Measurements from ENCODE around the gene P2RX4.
"Not testable (repeated sequence)": the region's sequence is repeated elsewhere in the genome, so short reads cannot be mapped to it uniquely, and the experiment has no call there.

P2RX4 gene

DNA sequence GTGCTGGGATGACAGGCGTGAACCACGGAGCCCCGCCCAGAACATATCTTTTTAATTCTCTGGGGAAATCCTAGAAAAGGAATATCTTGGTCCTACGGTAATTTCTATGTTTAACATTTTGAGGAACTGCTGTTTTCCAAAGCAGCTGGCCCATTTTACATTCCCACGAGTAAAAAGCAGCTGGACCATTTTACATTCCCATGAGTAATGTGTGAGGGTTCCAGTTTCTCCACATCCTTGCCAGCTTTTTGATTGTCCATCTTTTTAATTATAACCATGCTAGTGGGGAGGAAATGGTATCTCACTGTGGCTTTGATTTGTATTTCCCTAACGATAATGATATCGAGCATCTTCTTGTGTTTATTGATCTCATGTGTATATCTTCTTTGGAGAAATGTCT is 4.4 kb upstream of the P2RX4 start:
- Mint-ChIP-seq H3K4me1 (peaks cover 21% of the 10 kb centered on the region), H3K9me3 (peaks cover 0 to 4% of the 10 kb centered on the region in 2 donors), H3K4me3 (no peak overlapping the region), H3K27me3 (no peaks in the 10 kb centered on the region), H3K27ac (no peak overlapping the region)
- no peak for DNase-seq
- no peak for ATAC-seq

GRCh38 chr12:121208571-121208970 is 1.4 kb upstream of the P2RX4 start:
- not testable (repeated sequence) for DNase-seq, ATAC-seq, H3K9me3 Mint-ChIP-seq, H3K27me3 Mint-ChIP-seq, H3K27ac Mint-ChIP-seq
- Mint-ChIP-seq H3K4me1 (peaks cover 39% of the 10 kb centered on the region), H3K4me3 (peak overlapping the region in 1 of 2 donors; percentile 44)

GRCh38 chr12:121209221-121209620 is 708 bp upstream of the P2RX4 start:
- DNase-seq (no peak), ATAC-seq (no peak)
- H3K4me3 Mint-ChIP-seq, result peak overlapping the region; percentile 95
- H3K27me3 Mint-ChIP-seq, result no peaks in the 10 kb centered on the region
- H3K27ac Mint-ChIP-seq, result peak overlapping the region; percentile 81 to 93
- H3K9me3 Mint-ChIP-seq, result peaks cover 0 to 4% of the 10 kb centered on the region in 2 donors
- peaks cover 38% of the 10 kb centered on the region for H3K4me1 Mint-ChIP-seq

DNA sequence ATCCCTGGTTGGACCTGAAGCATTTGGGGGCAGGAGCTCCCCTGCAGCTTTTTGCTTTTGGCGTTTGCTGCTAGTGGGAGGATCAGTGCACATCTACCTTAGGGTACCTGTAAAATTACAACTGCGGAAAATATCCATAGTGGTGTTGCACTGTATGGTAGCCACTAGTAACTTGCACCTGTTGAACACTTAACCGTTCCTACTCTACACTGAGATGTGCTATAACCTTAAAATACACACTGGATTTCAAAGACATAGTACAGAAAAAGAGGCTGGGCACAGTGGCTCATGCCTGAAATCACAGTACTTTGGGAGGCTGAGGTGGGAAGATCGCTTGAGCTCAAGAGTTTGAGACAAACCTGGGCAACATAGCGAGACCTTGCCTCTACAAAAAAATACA is 2.9 kb downstream of the P2RX4 start:
- peaks cover 54% of the 10 kb centered on the region for H3K4me1 Mint-ChIP-seq
- H3K9me3 Mint-ChIP-seq, result no peaks in the 10 kb centered on the region
- ATAC-seq, result no peak
- H3K27ac Mint-ChIP-seq, result no peak overlapping the region
- no peaks in the 10 kb centered on the region for H3K27me3 Mint-ChIP-seq
- DNase-seq, result no peak
- H3K4me3 Mint-ChIP-seq, result no peak overlapping the region

DNA sequence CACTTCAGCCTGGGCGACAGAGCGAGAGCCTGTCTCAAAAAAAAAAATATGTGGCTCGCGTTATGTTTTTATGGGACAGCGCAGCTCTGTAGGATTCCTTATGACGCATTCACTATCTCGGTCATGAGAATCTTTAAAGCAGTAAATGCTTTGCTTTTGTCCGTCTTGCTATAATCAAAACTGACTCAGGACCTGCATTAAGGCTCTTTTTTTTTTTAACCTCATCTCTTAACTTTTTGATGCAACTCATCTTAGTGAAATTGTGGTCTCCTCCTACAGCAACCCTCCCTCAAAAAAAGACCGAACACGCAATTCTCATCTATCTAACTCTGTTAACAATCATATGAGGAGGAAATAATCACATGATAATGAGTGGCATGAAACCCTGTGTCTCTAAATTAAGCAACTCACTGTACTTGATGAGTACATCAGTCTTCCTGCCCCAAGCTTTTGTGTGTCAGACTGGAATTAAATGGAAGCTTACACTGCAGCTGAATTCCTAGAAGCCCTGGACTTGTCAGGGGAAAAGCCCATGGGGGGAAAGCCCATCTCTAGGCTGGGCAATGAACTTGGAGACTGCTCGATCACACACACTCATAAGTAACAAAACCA is 4.3 kb downstream of the P2RX4 start:
- ATAC-seq (peak; percentile 18), DNase-seq (peak in 1 of 2 donors; percentile 42)
- H3K4me3 Mint-ChIP-seq, result peak overlapping the region; percentile 3 to 39
- H3K27me3 Mint-ChIP-seq, result no peaks in the 10 kb centered on the region
- H3K27ac Mint-ChIP-seq, result peak overlapping the region; percentile 34 to 63
- peaks cover 51% of the 10 kb centered on the region for H3K4me1 Mint-ChIP-seq
- no peaks in the 10 kb centered on the region for H3K9me3 Mint-ChIP-seq

DNA sequence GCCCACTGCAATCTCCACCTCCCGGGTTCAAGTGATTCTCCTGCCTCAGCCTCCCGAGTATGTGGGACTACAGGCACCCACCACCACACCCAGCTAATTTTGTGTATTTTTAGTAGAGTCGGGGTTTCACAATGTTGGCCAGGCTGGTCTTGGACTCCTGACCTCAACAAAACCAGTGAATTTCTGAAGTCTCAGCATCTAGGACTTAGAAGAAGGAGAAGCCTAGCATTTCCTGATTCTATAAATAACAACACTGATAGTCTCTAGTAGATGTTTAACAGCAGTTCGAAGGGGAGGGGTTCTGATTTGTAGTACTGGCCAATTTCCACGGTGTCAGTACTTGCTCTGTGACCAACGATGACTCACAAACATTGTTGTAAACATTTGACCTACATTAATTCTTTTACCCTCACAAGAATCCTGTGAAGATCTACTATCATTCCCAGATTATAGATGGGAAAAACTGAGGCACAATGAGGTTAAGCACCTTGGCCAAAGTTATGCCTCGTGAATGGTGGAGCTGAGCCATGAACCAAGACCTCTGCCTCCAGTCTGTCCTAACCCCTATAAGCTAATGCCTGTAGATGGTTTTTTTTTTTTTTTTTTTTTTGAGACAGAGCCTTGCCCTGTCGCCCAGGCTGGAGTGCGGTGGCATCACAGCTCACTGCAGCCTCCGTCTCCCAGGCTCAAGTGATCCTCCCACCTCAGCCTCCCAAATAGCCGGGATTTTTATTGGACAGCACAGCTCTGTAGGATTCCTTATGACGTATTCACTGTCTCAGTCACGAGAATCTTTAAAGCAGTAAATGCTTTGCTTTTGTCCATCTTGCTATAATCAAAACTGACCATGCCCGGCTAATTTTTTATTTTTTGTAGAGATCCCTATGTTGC is 5.2 kb downstream of the P2RX4 start:
- Mint-ChIP-seq H3K27me3 (no peaks in the 10 kb centered on the region), H3K4me1 (peaks cover 46% of the 10 kb centered on the region), H3K4me3 (peak overlapping the region in 1 of 2 donors; percentile 39), H3K27ac (peak overlapping the region in 1 of 2 donors; percentile 79), H3K9me3 (no peaks in the 10 kb centered on the region)
- ATAC-seq (no peak), DNase-seq (no peak)

GRCh38 chr12:121216102-121216501 is 6.2 kb downstream of the P2RX4 start:
- ATAC-seq, result no peak
- peak overlapping the region in 1 of 2 donors; percentile 37 for H3K27ac Mint-ChIP-seq
- no peak overlapping the region for H3K4me3 Mint-ChIP-seq
- no peaks in the 10 kb centered on the region for H3K27me3 Mint-ChIP-seq
- H3K9me3 Mint-ChIP-seq, result no peaks in the 10 kb centered on the region
- H3K4me1 Mint-ChIP-seq, result peaks cover 39% of the 10 kb centered on the region
- DNase-seq, result no peak

- H3K4me3 Mint-ChIP-seq, result no peak overlapping the region
- H3K4me1 Mint-ChIP-seq, result peaks cover 40% of the 10 kb centered on the region
- DNase-seq (no peak), ATAC-seq (no peak)
- no peaks in the 10 kb centered on the region for H3K27me3 Mint-ChIP-seq
- no peaks in the 10 kb centered on the region for H3K9me3 Mint-ChIP-seq
- no peak overlapping the region for H3K27ac Mint-ChIP-seq
Measured at GRCh38 chr12:121217063-121217462, 7.1 kb downstream of the P2RX4 start.

DNA sequence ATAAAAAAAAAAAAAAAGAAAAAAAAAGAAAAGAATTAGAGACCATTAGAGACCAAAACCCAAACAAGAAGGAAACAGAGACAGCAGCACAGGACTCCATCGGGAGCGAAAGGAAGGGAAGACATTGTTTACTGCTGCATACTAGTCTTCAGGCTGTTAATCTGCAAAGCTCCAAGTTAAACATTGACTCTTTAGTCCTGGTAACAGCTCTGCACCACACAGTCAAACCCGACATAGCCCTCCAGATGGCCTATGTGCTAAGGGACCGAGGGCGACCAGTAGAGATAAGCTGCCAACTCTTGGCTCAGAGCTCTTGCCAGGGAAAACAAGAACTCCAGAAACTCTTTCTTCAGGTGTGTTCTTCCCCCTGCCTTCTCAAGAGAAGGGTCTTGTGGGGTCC is 7.8 kb downstream of the P2RX4 start:
- no peak overlapping the region for H3K4me3 Mint-ChIP-seq
- no peak for ATAC-seq
- no peak overlapping the region for H3K27ac Mint-ChIP-seq
- no peaks in the 10 kb centered on the region for H3K27me3 Mint-ChIP-seq
- no peak for DNase-seq
- H3K4me1 Mint-ChIP-seq, result peaks cover 45% of the 10 kb centered on the region
- H3K9me3 Mint-ChIP-seq, result no peaks in the 10 kb centered on the region

DNA sequence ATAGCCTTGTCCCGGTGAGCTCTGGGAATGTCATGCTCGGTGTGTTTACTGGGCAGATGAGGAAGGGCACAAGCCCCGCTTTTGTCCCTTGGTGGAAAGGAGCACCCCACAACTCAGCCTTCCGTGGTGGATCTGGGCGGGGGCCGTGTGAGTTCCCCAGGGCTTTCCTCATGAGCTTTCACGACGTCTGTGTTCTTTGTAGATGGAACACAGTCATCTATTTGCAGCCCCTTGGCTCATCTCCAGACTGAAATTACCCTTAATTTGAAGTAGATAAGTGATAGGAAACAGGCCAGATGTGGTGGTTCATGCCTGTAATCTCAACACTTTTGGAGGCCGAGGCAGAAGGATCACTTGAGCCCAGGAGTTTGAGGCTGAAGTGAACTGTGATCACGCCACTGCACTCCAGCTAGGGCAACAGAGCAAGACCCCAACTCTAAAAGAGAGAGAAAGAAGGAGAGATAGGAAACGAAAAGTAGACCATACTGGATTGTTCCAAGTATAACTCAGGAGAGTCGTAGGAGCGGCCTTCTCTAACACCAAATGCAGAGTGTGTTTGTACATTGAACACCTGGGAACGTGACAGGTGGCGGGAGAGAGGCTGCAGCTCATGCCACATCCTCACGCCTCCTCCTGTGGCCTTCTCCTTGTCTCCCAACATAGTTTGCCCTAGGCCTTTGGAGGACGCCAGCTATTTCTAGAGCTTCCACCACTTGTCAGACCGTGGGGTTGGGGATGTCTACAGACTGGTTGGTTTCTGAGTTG is 8.8 kb downstream of the P2RX4 start:
- no peaks in the 10 kb centered on the region for H3K27me3 Mint-ChIP-seq
- H3K4me3 Mint-ChIP-seq, result no peak overlapping the region
- no peak for ATAC-seq
- DNase-seq, result no peak
- H3K4me1 Mint-ChIP-seq, result peaks cover 46% of the 10 kb centered on the region
- H3K27ac Mint-ChIP-seq, result peak overlapping the region in 1 of 2 donors; percentile 56
- no peaks in the 10 kb centered on the region for H3K9me3 Mint-ChIP-seq

GRCh38 chr12:121219353-121219986 is 9.5 kb downstream of the P2RX4 start:
- Mint-ChIP-seq H3K27me3 (no peaks in the 10 kb centered on the region), H3K27ac (no peak overlapping the region), H3K4me1 (peaks cover 47% of the 10 kb centered on the region), H3K4me3 (no peak overlapping the region), H3K9me3 (no peaks in the 10 kb centered on the region)
- no peak for ATAC-seq
- no peak for DNase-seq

GRCh38 chr12:121222847-121223246 is 12.9 kb downstream of the P2RX4 start:
- Mint-ChIP-seq H3K9me3 (no peaks in the 10 kb centered on the region), H3K4me3 (no peak overlapping the region), H3K27ac (peak overlapping the region in 1 of 2 donors; percentile 61), H3K27me3 (no peaks in the 10 kb centered on the region), H3K4me1 (peaks cover 54% of the 10 kb centered on the region)
- peak; percentile 19 for ATAC-seq
- DNase-seq, result no peak

DNA sequence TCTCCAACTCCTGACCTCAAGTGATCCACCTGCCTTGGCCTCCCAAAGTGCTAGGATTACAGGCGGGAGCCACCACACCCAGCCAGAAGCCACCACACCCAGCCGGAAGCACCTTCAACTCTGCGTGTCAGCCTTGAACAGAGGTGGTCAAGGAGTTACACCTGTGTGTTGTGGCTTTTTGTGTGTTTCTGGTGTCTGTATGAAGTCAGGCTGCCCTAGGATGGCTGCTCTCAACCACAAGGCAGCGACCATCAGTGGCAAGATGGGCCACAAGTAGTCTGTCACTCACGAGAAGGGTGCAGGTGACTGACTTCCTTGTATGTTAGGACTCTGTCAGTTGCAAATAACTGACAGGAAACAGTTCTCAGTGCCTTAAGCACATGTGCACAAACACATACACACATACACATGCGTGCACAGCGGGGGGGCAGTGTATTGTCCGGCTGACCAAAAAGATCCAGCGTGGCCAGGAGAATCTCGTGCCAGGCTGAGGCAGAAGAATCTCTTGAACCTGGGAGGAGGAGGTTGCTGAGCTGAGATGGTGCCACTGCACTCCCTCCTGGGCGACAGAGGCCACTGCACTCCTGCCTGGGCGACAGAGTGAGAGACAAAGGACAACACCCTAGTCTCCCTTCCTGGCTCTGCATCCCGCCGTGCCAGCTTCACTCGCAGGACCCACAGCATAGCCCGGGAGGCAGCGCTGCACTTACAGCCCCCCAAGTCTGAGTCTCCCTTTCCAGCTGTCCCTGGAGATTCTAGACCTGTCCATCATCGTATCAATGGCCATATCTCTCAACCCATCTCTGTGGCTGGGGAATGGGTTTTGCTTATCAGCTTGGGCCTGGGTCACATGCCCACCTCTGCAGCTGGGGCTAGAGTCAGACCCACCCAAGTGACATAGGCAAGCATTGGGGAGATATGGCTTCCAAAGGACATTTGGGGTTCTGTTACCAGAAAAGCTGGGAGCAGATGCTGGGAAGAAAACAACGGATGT is 13.7 kb downstream of the P2RX4 start:
- peak overlapping the region; percentile 1 to 14 for H3K4me3 Mint-ChIP-seq
- H3K27me3 Mint-ChIP-seq, result no peaks in the 10 kb centered on the region
- no peaks in the 10 kb centered on the region for H3K9me3 Mint-ChIP-seq
- ATAC-seq (peak; percentile 81), DNase-seq (peak; percentile 33 to 45)
- H3K4me1 Mint-ChIP-seq, result peaks cover 54% of the 10 kb centered on the region
- H3K27ac Mint-ChIP-seq, result peak overlapping the region in 1 of 2 donors; percentile 77

GRCh38 chr12:121224591-121224990 is 14.7 kb downstream of the P2RX4 start:
- DNase-seq (no peak), ATAC-seq (peak; percentile 72)
- no peaks in the 10 kb centered on the region for H3K27me3 Mint-ChIP-seq
- no peaks in the 10 kb centered on the region for H3K9me3 Mint-ChIP-seq
- peak overlapping the region; percentile 18 to 61 for H3K27ac Mint-ChIP-seq
- H3K4me1 Mint-ChIP-seq, result peaks cover 55% of the 10 kb centered on the region
- H3K4me3 Mint-ChIP-seq, result peak overlapping the region; percentile 47 to 61

Measured in stimulated activated naive CD8-positive, alpha-beta T cell treated with anti-CD3 and anti-CD28 coated beads, Interleukin-15, amount 100 ng/mL, for 72 hours (primary cell).